Activated CD8-positive, alpha-beta T cell treated with anti-CD3 and anti-CD28 coated beads for 36 hours (primary cell): ENCODE results near the gene SAMD4A. TPM values are rescaled to one million over a fixed set of nuclear protein-coding genes. Genes with fewer than 3 reads are reported as not detected.

Source experiments
- ATAC-seq: fragments of 200-7000 bp; cut with Tn5 transposase; one replicate; pipeline ENCODE4 v1.10.0; 2021; ENCODE audit warnings: mild to moderate bottlenecking, moderate library complexity
- CTCF ChIA-PET: fragments of 350-600 bp; sonication (Branson Sonifier 250); formaldehyde crosslinking; loops from one replicate; lab custom pipeline; 2021; ENCODE audit warnings: antibody characterized with exemption; lab: Charles Lee
- POLR2A ChIA-PET: fragments of 350-600 bp; sonication (Branson Sonifier 250); formaldehyde crosslinking; loops from one replicate; lab custom pipeline; 2021; ENCODE audit warnings: antibody characterized with exemption; lab: Charles Lee
- DNase-seq: peaks from one replicate; pipeline ENCODE4 v3.0.0-alpha.2; 2020
- H3K27ac Mint-ChIP-seq: one replicate; pipeline ENCODE4 v1.8.0; 2021; ENCODE audit warnings: mild to moderate bottlenecking, mixed read lengths
- H3K27me3 Mint-ChIP-seq: one replicate; pipeline ENCODE4 v1.8.0; 2021; ENCODE audit warnings: mixed read lengths
- H3K36me3 Mint-ChIP-seq: one replicate; pipeline ENCODE4 v1.8.0; 2021; ENCODE audit warnings: low read depth, mixed read lengths
- H3K4me1 Mint-ChIP-seq: one replicate; pipeline ENCODE4 v1.8.0; 2021; ENCODE audit warnings: low read depth, mixed read lengths
- H3K4me3 Mint-ChIP-seq: one replicate; pipeline ENCODE4 v1.8.0; 2021; ENCODE audit warnings: mild to moderate bottlenecking, moderate library complexity, mixed read lengths
- H3K9me3 Mint-ChIP-seq: one replicate; pipeline ENCODE4 v1.8.0; 2021; ENCODE audit warnings: mixed read lengths
- CTCF ChIP-seq: fragments of 200-600 bp; IDR thresholded peaks from one replicate; pipeline ENCODE4 v1.8.0; 2022; ENCODE audit warnings: antibody characterized with exemption, mild to moderate bottlenecking
- intact Hi-C: fragments of 100-400 bp; cut with micrococcal nuclease; formaldehyde crosslinking; loops from one replicate; pipeline ENCODE4 v1.10.0; 2022
- total RNA-seq, 2 experiments: library from RNA; stranded (reverse); gene quantifications; one replicate each; pipeline ENCODE4 v1.2.3, GENCODE V29; 2021

Gene SAMD4A
- total RNA-seq, 2 experiments from 2014 or later = 4.5 to 4.9 TPM

- ATAC-seq (no peak), DNase-seq (no peak)
- Mint-ChIP-seq H3K27me3 (peaks cover 5% of the 10 kb centered on the region), H3K4me1 (no peaks in the 10 kb centered on the region), H3K27ac (no peak overlapping the region), H3K4me3 (no peak overlapping the region), H3K9me3 (peaks cover 3% of the 10 kb centered on the region), H3K36me3 (no peaks in the 10 kb centered on the region)
- CTCF ChIA-PET = interaction anchor here (0.9 to 6.9 kb wide), 8 partner anchors 9 to 230 kb away, joined by 3 to 51 read pairs (median 6); no protein-coding TSS in a partner anchor
- POLR2A ChIA-PET = interaction anchor here (1.4 kb wide), 1 partner anchor 9 kb away, joined by 4 read pairs; no protein-coding TSS in a partner anchor
- intact Hi-C loops = no loop called here
- TF ChIP-seq CTCF = no peak
These were observed 227.2 kb downstream of the SAMD4A start for GRCh38 chr14:54794159-54794558.

- H3K36me3 Mint-ChIP-seq = no peaks in the 10 kb centered on the region
- peaks cover 6% of the 10 kb centered on the region for H3K27me3 Mint-ChIP-seq
- intact Hi-C loops = no loop called here
- ChIA-PET CTCF (interaction anchor here (0.9 to 6.9 kb wide), 8 partner anchors 10 to 231 kb away, joined by 3 to 51 read pairs (median 6); no protein-coding TSS in a partner anchor), POLR2A (interaction anchor here (1.4 kb wide), 1 partner anchor 9 kb away, joined by 4 read pairs; no protein-coding TSS in a partner anchor)
- no peak for DNase-seq
- no peak for ATAC-seq
- H3K27ac Mint-ChIP-seq = no peak overlapping the region
- peaks cover 3% of the 10 kb centered on the region for H3K9me3 Mint-ChIP-seq
- TF ChIP-seq CTCF = no peak
- H3K4me3 Mint-ChIP-seq = no peak overlapping the region
- no peaks in the 10 kb centered on the region for H3K4me1 Mint-ChIP-seq
These were observed 227.9 kb downstream of the SAMD4A start for GRCh38 chr14:54794796-54795195.

GRCh38 chr14:54796961-54797360, 230.0 kb downstream of the SAMD4A start:
- TF ChIP-seq CTCF = no peak
- no peaks in the 10 kb centered on the region for H3K36me3 Mint-ChIP-seq
- H3K4me1 Mint-ChIP-seq = no peaks in the 10 kb centered on the region
- H3K4me3 Mint-ChIP-seq = no peak overlapping the region
- no peak overlapping the region for H3K27ac Mint-ChIP-seq
- no peak for DNase-seq
- intact Hi-C loops = no loop called here
- CTCF ChIA-PET = interaction anchor here (1.3 kb wide), 1 partner anchor 23 kb away, joined by 4 read pairs; no protein-coding TSS in a partner anchor
- POLR2A ChIA-PET = no interaction called here
- H3K27me3 Mint-ChIP-seq = peaks cover 14% of the 10 kb centered on the region
- no peak for ATAC-seq
- H3K9me3 Mint-ChIP-seq = peaks cover 3% of the 10 kb centered on the region

- no peak for ATAC-seq
- POLR2A ChIA-PET = no interaction called here
- CTCF ChIA-PET = no interaction called here
- H3K36me3 Mint-ChIP-seq = no peaks in the 10 kb centered on the region
- TF ChIP-seq CTCF = no peak
- peaks cover 3% of the 10 kb centered on the region for H3K9me3 Mint-ChIP-seq
- no peak overlapping the region for H3K27ac Mint-ChIP-seq
- intact Hi-C loops = no loop called here
- peaks cover 14% of the 10 kb centered on the region for H3K27me3 Mint-ChIP-seq
- no peaks in the 10 kb centered on the region for H3K4me1 Mint-ChIP-seq
- H3K4me3 Mint-ChIP-seq = no peak overlapping the region
- no peak for DNase-seq
These were observed 230.6 kb downstream of the SAMD4A start for GRCh38 chr14:54797556-54797955.

- Mint-ChIP-seq H3K27ac (no peak overlapping the region), H3K36me3 (no peaks in the 10 kb centered on the region), H3K4me3 (no peak overlapping the region), H3K4me1 (no peaks in the 10 kb centered on the region), H3K27me3 (peaks cover 14% of the 10 kb centered on the region), H3K9me3 (peaks cover 3% of the 10 kb centered on the region)
- DNase-seq = no peak
- POLR2A ChIA-PET = no interaction called here
- CTCF ChIA-PET = no interaction called here
- no peak for ATAC-seq
- intact Hi-C loops = no loop called here
- TF ChIP-seq CTCF = no peak
These were observed 231.1 kb downstream of the SAMD4A start for GRCh38 chr14:54797986-54798385.
